HG02759 (cell line): ENCODE measurements around the gene KIAA0513.

Experiments used
- ATAC-seq: cut with Tn5 transposase; IDR thresholded peaks from one replicate; pipeline ENCODE4 v1.9.1; 2021; ENCODE audit warnings: mild to moderate bottlenecking, moderate library complexity; ENCODE audit not compliant: unreplicated experiment

Gene KIAA0513

DNA sequence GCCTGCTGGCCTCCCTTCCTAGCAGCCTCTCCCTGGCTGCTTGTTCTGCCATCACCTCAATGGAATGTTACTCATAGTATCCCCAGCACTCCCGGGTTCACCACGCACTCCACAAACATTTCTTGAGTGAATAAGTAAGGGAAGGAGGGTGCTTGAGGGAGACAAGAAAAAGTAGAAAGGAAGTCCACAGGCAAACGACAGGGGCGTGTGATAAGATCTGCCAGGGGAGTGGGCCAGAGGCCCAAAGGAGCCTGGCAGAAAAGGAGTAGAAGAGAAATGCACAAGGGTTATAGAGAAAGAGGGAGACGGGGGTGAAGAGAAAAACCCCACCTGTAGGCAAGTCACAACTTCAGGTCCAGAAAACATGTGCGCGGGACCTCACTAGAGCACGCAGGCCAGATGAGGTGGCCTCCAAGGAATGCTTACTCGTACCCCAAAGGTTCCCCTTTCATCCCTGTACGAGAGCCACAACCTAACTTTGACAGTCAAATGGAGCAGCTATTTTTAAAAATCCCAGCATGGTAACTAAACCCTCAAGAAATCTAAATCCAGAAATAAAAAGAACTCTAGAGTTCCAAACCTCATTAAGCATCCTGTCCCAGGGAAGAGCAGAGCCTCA, 22.9 kb upstream of the KIAA0513 start:
- no peak for ATAC-seq

- no peak for ATAC-seq
Measured at GRCh38 chr16:85005285-85006069, 22.1 kb upstream of the KIAA0513 start.

- ATAC-seq = no peak
Measured at GRCh38 chr16:85006639-85007038, 21.0 kb upstream of the KIAA0513 start.

- ATAC-seq = no peak
Measured at GRCh38 chr16:85007496-85008214, 19.9 kb upstream of the KIAA0513 start.

DNA sequence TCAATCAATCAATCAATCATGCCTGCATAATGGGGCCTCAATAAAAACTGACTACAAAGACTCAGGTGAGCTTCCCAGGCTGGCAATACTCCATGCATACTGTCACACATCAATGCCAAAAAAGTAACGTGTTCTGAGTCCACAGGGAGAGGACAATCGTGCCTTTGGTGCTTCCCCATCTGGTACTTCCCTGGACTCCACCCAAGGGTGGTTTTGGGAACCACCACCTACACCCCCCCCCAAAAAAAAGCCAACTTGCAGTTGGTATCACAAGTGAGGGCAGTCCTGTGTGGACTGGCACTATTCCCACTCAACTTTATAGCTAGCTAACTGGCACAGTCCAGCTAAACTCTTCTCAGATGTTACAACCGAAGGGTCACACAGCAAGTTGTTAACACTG, 19.3 kb upstream of the KIAA0513 start:
- ATAC-seq = no peak

GRCh38 chr16:85010446-85010930, 17.1 kb upstream of the KIAA0513 start:
- ATAC-seq = no peak

- ATAC-seq = peak; percentile 94
Measured at GRCh38 chr16:85010931-85011845, 16.4 kb upstream of the KIAA0513 start, which contains the start of gene ZDHHC7. Gene ZDHHC7 (minus strand): TSS chr16:85011535. CDS start chr16:84990618, 20,917 bp downstream.

GRCh38 chr16:85011846-85012284, 15.7 kb upstream of the KIAA0513 start:
- peak; percentile 7 for ATAC-seq

DNA sequence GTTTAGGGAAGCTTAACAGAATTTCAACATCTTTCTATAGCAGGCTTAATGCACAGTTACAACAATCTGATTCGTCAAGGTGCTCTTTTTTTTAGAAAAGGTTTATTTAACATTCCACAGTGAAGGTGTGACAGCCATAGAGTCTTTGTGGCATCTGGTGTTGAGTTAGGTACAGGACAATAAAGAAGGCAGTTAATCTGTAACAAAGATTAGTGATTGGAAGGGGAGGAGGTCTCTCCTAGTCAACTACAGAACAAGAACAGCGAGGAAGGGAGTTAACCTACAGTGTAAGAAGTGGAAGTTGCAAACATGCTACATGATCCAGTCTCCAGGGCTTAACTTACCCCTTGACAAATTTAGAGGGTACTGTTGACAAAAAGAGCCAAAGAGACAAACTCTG, 13.3 kb upstream of the KIAA0513 start:
- no peak for ATAC-seq

DNA sequence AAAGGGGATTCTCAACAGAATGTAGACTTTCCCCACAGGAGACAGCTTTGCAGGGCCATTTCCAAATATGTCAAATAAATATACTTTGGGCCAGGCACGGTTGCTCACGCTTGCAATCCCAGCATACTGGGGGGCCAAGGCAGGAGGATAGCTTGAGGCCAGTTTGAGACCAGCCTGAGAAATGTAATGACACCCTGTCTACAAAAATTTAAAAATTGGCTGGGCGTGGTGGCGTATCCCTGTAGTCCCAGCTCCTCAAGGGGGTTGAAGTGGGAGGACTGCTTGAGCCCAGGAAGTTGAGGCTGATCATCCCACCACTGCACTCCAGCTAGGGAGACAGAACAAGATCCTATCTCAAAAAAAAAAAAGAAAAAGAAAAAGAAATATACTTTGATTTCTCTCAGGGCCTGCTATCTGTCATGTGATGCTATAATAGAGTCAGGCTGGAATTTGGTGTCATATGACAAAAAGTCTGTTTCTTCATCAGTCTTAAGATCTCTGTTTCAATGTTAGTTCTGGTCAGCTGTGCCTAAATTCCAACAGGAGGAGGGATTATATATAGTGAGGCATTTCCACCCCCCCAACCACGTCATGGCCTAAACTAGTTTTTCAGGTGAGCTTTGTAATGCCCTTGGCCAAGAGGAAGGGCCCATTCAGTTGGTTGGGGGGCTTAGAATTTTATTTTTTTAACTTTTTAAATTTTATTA, 12.0 kb upstream of the KIAA0513 start:
- ATAC-seq = no peak

DNA sequence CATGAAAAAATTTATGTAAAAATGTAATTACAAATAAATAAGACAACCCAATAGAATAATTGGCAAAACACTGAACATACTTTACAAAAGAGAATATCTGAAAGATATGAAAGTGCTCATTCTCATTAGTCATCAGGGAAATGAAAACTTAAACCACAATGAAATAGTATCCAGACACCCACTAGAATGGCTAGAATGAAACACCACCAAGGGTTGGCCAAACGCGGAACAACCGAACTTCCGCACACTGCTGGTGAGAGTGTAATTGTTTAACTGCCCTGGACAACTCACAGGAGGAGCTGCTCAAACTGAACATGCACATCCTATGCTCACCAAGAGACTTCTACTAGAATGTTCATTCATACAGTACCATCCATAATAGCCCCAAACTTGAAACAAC, 10.4 kb upstream of the KIAA0513 start:
- peak; percentile 48 for ATAC-seq

DNA sequence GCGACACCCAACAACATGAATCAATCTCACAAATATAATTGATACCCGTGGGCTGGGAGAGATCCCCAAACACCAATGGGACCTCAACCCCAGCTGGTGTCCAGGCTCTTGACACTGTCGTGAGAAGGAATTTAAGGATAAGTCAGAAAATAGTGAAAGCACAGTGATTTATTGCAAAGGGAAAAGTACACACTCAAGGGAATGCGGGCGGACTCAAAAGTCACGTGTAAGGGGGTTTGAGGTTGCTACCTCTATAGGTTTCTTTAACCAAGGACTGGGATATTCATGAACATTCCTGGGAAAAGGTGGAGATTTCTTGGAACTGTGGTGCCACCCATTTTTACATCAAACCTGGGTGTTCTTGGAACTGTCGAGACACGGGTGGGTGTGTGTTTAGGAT, 10.0 kb upstream of the KIAA0513 start:
- no peak for ATAC-seq

DNA sequence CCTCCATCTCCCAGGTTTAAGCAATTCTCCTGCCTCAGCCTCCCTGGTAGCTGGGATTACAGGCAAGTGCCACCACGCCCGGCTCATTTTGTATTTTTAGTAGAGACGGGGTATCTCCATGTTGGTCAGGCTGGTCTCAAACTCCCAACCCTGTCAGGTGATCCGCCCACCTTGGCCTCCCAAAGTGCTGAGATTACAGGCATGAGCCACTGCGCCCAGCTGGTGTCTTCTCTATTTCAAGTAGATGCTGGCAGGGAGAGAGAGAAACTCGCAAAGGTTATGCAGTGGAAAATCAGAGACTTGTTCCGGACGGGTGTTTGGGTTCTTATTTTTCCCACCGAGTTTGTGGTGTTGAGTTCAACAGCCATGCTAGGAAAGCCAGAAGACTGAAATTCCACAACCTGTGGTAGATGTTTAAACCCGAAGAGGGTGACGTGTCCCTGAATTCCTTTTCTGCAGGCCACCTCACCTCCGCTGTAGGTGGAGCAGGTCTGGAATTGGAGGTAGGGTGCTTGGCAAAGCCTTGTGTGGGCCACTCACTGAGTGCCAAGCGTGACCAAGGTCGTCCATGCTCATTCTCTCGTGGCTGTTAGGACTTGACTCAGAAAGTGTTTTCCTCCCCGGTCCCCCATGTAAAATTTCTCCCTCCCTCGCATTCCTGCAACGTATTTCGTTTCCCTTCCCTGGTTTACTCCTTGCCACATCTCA, 8.9 kb upstream of the KIAA0513 start:
- ATAC-seq = no peak

DNA sequence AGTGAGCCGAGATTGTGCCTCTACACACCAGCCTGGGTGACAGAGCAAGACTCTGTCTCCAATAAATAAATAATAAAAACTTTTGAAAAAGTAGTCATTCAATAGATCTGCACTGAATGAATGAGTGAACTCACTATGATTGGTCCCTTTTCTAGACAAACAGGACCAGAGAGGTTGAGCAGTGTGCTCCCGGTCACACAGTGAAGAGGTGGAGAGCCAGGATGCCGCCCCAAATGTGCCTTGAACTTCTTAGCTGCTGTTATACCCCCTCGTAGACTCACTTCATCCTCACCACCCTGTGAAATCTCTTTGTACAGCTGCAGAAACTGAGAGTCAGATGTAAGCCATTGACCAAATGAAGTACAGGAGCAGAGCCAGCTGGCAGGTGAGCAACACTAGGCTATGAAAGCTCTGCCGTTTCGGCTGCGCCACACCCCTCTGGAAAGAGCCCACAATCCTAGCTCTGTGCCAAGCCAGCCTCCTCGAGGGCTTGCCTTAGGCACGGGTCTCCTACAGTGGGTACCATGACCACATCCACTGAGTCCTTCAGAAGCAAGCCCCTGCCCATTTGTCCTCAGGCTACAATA, 7.8 kb upstream of the KIAA0513 start:
- ATAC-seq = no peak

GRCh38 chr16:85025781-85026653, 1.6 kb upstream of the KIAA0513 start:
- ATAC-seq = no peak

- ATAC-seq = no peak
Measured at GRCh38 chr16:85026703-85027102, 892 bp upstream of the KIAA0513 start.

DNA sequence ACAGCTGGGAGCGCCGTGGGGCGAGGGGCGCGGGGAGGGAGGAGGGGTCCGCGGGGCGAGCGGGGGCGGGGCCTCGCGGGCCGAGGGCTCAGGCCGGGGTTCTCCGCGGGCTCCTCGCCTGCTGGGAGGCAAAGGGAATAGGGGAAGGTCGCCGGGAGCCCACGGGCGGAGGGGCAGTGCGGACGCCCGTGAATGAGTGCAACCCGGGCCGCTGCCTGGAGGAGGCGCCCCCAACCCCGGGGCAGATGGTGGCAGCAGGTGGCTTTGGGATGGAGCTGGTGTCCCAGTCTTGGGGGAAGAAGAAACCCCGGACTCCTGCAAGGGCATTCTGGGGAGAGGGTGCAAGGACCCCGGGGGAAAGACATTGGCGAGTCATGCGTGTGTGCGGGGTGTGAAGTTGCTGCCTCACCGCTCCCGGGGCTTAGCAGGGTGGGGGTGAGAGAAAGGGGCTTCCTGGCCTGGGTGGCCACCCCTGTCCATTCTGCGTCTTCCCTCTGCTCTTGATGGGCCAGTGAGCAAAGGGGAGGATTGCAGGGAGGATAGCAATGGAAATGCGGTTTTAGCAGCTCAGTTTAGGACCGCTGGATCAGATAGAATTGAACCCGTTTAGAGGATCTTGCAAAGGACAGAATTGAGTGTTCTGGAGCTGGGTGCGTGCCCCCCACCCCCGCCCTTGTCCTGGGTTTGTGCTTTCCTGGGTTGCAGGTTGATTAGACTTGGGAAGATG, 526 bp downstream of the KIAA0513 start:
- peak; percentile 18 for ATAC-seq
